Fibroblast of pulmonary artery (primary cell): ENCODE measurements around the gene SYT5.
"Not testable (repeated sequence)": the region's sequence is repeated elsewhere in the genome, so short reads cannot be mapped to it uniquely, and the experiment has no call there.

Experiments used
- DNase-seq: peaks from one replicate; pipeline ENCODE4 v3.0.0-alpha.2; 2010; ENCODE audit warnings: low read depth
- H3K4me3 ChIP-seq: replicated peaks from 2 replicates; pipeline ENCODE4 v1.5.1; 2011; ENCODE audit warnings: low read depth, mild to moderate bottlenecking, control low read depth, low read length, moderate library complexity
- CTCF ChIP-seq: IDR thresholded peaks from 2 replicates; pipeline ENCODE4 v1.5.1; 2011; ENCODE audit warnings: mild to moderate bottlenecking, control low read depth, low read length, inconsistent platforms; ENCODE audit errors: missing control alignments

SYT5 gene

GRCh38 chr19:55202199-55202598 lies 22.1 kb upstream of the SYT5 start:
- DNase-seq, H3K4me3 ChIP-seq: not testable (repeated sequence)
- TF ChIP-seq CTCF, result peak; percentile 29

- H3K4me3 ChIP-seq, result no peak overlapping the region
- TF ChIP-seq CTCF, result no peak
- DNase-seq, result no peak
Observed at GRCh38 chr19:55199620-55200204, 19.6 kb upstream of the SYT5 start.

GRCh38 chr19:55198651-55199050 lies 18.6 kb upstream of the SYT5 start:
- H3K4me3 ChIP-seq, result no peak overlapping the region
- no peak for TF ChIP-seq CTCF
- DNase-seq, result no peak

- no peak overlapping the region for H3K4me3 ChIP-seq
- no peak for TF ChIP-seq CTCF
- DNase-seq, result no peak
Observed at GRCh38 chr19:55197528-55197927, 17.4 kb upstream of the SYT5 start.

GRCh38 chr19:55196803-55197202 lies 16.7 kb upstream of the SYT5 start:
- no peak for DNase-seq
- TF ChIP-seq CTCF, result no peak
- no peak overlapping the region for H3K4me3 ChIP-seq

GRCh38 chr19:55193481-55193880 lies 13.4 kb upstream of the SYT5 start:
- DNase-seq, result no peak
- TF ChIP-seq CTCF, result no peak
- no peak overlapping the region for H3K4me3 ChIP-seq

- DNase-seq, result peak; percentile 99
- no peak for TF ChIP-seq CTCF
- no peak overlapping the region for H3K4me3 ChIP-seq
Observed at GRCh38 chr19:55189403-55189835, 9.3 kb upstream of the SYT5 start.
